ENCODE results near the gene NCOA3.
"Not testable (repeated sequence)": the region's sequence is repeated elsewhere in the genome, so short reads cannot be mapped to it uniquely, and the experiment has no call there.

The NCOA3 gene

GRCh38 chr20:47535994-47536393 is 34.3 kb downstream of the NCOA3 start:
- DNase-seq (ENCODE audit: low read depth, low spot score), result no peak

- DNase-seq (ENCODE audit: low read depth, low spot score), result no peak
Observed at GRCh38 chr20:47540443-47541354, 39.0 kb downstream of the NCOA3 start.

GRCh38 chr20:47541355-47541922 is 39.8 kb downstream of the NCOA3 start:
- DNase-seq (ENCODE audit: low read depth, low spot score), result no peak

GRCh38 chr20:47543006-47543431 is 41.3 kb downstream of the NCOA3 start:
- peak; percentile 59 for DNase-seq (ENCODE audit: low read depth, low spot score)

- peak; percentile 85 for DNase-seq (ENCODE audit: low read depth, low spot score)
Observed at GRCh38 chr20:47544240-47544639, 42.6 kb downstream of the NCOA3 start.

- peak; percentile 21 for DNase-seq (ENCODE audit: low read depth, low spot score)
Observed at GRCh38 chr20:47544852-47545251, 43.2 kb downstream of the NCOA3 start.

GRCh38 chr20:47545499-47545898 is 43.8 kb downstream of the NCOA3 start:
- DNase-seq (ENCODE audit: low read depth, low spot score), result no peak

GRCh38 chr20:47546184-47547033 is 44.7 kb downstream of the NCOA3 start:
- DNase-seq (ENCODE audit: low read depth, low spot score), result peak; percentile 23

GRCh38 chr20:47547034-47547387 is 45.3 kb downstream of the NCOA3 start:
- DNase-seq (ENCODE audit: low read depth, low spot score), result no peak

GRCh38 chr20:47549671-47550070 is 48.0 kb downstream of the NCOA3 start:
- DNase-seq (ENCODE audit: low read depth, low spot score), result no peak

- DNase-seq (ENCODE audit: low read depth, low spot score), result no peak
Observed at GRCh38 chr20:47551222-47551621, 49.5 kb downstream of the NCOA3 start.

GRCh38 chr20:47551841-47552240 is 50.2 kb downstream of the NCOA3 start:
- DNase-seq (ENCODE audit: low read depth, low spot score), result no peak

GRCh38 chr20:47552996-47553395 is 51.3 kb downstream of the NCOA3 start:
- no peak for DNase-seq (ENCODE audit: low read depth, low spot score)

- not testable (repeated sequence) for DNase-seq (ENCODE audit: low read depth, low spot score)
Observed at GRCh38 chr20:47553594-47554235, 52.0 kb downstream of the NCOA3 start.

- DNase-seq (ENCODE audit: low read depth, low spot score), result not testable (repeated sequence)
Observed at GRCh38 chr20:47554283-47554682, 52.6 kb downstream of the NCOA3 start.

GRCh38 chr20:47557218-47557617 is 55.5 kb downstream of the NCOA3 start:
- no peak for DNase-seq (ENCODE audit: low read depth, low spot score)

GRCh38 chr20:47557791-47558190 is 56.1 kb downstream of the NCOA3 start:
- no peak for DNase-seq (ENCODE audit: low read depth, low spot score)

- DNase-seq (ENCODE audit: low read depth, low spot score), result no peak
Observed at GRCh38 chr20:47558295-47559066, 56.8 kb downstream of the NCOA3 start.

- DNase-seq (ENCODE audit: low read depth, low spot score), result no peak
Observed at GRCh38 chr20:47559141-47559540, 57.5 kb downstream of the NCOA3 start.

GRCh38 chr20:47561180-47561579 is 59.5 kb downstream of the NCOA3 start:
- peak; percentile 31 for DNase-seq (ENCODE audit: low read depth, low spot score)
